NCI-H128 (cell line): ENCODE results near the gene RPL22.
A peak's percentile ranks its signal among the peaks of the same experiment; 100 is the strongest.

ENCODE experiments used
- DNase-seq: peaks from one replicate; lab custom pipeline; 2025; ENCODE audit not compliant: unreplicated experiment; lab: John Stamatoyannopoulos, UW

The RPL22 gene

DNA sequence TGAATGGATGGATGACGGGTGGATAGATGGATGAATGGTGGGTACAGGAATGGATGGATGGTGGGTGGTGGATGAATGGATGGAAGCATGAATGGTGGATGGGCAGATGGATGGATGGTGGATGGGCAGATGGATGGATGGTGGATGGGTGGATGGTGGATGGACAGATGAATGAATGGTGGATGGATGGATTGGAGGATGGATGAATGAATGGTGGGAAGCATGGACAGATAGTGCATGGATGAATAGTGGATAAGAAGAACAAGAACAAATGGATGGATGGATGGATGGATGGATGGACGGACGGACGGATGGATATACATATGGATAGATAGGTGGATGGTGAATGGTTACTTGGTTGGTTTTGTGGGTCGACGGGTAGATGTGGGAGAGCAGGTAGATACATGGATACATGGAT, 24.0 kb downstream of the RPL22 start:
- no peak for DNase-seq

DNA sequence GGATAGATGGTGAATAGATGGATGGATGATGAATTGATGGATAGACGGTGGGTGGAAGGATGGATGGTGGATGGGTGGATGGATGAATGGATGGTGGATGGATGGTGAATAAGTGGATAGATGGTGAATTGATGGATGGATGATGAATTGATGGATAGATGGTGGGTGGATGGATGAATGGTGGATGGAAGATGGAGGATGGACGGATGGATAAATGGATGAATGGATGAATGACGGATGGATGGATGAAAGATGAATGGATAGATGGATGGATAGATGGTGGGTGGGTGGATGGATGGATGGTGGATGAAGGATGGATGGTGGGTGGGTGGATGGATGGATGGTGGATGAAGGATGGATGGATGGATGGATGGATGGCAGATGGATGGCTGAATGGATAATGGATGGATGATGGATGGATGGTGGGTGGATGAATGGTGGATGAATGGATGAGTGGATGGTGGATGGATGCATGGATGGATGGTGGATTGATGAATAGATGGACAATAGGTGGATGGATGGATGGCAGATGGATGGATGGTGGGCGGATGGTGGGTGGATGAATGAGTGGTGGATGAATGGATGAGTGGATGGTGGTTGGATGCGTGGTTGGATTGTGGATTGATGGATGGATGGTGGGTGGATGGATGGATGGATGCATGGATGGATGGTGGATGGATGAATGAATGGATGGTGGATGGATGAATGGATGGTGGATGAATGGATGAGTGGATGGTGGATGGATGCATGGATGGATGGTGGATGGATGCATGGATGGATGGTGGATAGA, 24.6 kb downstream of the RPL22 start:
- no peak for DNase-seq

DNA sequence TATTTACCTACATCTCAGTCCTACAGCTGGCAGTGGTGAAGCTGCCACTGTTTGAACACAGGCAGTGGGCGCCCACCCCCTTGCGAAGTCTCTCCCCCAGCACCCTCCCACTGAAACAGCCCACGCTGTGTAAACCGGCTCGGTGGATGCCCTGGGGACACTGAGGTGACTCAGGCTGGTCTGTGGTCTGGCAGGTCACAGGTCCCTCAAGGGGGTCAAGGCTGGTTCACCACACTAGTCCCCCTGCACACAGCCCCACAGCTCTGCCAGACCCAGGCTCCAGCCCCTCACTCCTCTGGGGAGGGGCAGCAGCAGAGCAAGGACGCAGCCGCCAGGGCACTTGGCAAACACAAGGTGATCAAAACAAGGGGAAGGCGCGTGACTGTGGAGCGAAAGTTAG, 26.8 kb downstream of the RPL22 start:
- no peak for DNase-seq

DNA sequence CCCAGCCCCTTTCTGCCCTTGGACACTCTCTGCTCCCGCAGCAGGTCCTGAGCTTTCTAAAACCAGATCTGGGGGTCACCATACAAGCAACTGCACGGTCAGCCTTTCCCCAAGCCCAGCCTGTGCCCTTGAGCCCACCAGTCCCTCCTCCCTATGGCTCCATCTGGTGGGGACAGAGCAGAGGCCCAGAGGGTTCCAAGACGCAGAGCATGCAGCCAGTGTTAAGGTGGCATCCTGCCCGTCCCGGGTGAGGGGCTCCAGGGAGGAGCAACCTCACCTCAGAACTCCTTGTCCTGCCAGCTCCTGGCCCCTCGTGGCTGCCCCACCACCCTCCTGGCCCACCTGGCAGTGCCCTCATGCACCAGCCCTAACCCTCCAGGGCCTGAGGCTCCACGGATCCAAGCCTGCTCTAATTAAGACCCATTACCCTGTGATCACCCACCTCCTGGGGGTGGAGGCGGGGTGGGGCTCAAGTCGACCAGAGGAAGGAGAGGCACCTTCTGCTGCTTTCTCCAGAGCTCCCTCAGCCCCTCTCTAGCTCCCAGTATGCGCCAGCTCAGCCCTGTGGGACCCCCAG, 27.8 kb downstream of the RPL22 start:
- DNase-seq = no peak

DNA sequence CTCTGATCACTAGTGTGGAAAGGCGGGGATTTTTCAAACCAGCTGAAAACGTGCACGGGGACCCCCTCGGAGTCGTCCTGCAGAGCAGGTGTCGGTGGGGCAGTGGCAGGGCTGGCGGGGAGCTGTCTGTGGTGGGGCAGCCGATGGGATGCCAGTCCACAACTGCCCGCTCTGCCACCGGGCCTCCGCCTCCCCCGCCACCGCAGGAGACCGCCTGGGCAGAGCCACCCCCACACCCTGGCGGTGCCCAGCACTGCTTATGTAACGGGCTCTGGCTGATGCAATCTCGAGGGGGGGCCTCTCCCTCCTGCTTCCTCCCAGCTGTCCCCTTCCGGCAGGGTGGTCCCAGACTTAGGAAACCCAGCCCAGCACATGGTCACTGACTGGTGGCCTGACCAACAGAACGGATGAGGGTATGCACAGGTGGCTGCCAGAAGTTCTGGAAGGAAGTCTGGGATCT, 28.6 kb downstream of the RPL22 start:
- DNase-seq = no peak

DNA sequence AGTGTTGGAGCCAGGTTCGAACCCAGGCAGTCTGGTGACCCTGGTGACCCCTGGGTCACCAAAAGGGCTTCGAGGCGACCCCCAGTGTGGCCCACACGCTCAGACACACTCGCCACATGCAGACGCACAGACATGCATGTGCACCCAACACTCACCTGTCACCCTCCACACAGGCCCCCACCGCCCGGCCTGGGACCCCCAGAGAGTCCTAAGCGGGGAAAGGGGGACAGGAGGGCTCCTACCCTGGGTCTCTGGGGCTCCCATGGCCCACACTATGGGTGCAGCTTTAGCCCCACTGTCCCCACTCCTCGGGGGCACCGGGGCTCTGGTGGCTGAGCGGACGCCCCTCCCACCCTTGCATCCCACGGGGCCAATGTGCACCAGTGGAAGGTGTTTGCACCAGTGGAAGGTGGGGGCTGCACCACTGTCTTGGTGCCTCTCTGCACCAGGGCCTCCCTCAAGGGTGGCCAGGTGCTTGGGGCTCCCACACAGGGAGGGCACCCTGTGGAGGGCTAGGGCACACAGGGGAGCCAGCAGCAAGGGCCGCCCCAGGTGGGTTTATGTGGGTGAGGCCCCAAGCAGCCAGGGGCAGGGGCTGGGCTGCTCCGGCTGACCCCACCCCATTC, 29.2 kb downstream of the RPL22 start:
- DNase-seq = no peak

DNA sequence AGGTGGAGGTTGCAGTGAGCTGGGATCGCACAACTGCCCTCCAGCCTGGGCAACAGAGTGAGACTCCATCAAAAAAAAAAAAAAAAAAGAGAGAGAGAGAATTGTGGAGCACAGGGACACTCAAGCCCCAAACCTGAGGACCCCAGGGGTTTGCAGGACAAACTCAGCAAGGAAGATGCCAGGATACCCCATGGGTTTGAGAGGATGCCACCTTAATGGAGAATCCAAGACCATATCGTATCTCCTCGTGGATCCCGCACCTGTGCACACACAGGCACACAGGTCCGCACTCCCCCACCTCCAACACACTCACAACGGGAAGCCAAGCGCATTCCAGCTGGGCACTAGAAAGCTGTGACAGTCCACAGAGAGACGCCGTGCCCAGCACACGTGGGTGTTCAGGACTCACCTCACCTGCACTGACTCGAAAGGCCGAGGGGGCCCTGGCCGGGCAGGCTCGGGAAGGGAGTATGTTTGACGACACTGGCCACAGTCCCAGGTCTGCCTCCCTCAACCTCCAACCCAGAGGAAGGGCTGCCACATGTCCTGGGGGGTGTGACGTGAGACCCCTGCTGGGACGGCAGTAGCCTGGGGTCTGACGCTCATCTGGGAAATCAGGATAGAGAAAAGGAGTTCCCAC, 30.3 kb downstream of the RPL22 start:
- no peak for DNase-seq

DNA sequence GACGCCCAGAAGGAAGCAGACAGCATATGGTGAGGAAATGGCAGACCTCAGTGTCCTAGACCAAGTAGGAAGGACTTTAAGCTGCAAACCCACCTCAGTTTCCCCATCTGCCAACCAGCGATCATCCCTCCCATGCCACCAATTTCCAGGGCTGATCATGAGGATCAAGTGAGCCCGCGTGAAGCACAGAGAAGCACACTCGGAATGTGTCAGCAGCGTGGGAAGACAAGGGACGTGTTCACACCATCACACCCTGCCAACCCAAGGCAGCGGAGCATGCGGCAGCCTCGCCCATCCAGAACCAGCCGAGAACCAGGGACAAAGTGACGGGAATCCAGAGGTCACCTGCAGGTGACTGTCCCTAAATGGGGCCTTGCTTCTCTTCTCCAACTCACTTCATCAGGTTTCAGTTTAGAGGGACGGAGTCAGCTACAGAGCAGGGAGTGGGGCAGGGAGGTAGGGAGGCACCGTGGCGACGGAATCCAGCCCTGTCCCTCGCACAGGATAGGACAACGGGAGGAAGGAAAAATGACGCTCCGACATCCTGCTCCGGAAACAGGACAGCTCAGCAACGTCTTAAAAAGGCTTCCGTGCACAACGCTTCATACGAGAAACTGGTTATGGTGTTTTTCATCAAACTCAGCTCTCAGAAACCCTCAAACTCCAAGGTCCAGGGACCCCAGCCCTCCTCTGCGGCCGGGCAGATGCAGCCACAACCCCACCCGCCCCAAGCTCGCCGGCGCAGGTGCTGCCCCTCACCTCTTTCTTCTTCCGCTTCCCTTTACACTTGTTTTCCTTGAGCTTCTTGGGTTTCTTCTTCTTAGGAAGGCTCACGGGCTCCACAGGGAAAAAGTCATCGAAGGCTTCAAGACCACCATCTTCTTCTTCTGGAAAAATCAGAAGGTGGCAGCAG, 31.7 kb downstream of the RPL22 start:
- no peak for DNase-seq

DNA sequence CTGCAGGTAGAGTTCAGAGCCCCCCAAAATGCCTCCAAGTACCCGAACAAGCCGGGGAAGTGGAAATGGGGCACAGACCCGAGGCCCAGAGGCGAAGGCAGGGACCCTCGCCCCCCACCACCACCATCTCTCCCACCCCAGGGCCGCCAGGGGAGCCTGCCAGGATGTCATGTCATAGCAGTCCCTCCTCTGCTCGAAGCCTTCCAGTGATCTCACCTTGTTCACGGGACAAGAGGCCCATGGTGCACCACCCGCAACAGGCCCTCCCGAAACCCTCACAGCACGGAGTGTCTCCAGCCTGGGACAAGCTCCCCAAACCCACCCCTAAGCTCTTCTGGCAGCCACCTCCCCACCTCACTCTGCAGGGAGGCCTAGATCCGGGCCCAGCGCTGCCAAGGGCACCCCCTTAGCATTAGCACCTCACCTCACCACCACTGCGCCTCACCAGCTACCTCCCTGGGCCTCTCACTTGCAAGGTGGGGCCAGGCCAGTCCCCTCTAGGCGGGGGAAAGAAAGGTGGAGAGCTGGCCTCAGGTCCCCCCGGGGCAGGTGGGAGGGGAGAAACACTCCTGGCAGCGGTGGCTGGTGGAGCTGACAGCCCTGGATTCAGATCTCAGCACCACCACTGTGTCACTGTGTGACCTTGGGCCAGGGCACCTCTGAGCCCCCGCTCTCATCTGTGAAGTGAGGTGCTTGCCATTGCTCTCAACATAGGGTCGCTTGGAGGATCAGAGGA, 32.6 kb downstream of the RPL22 start:
- no peak for DNase-seq

DNA sequence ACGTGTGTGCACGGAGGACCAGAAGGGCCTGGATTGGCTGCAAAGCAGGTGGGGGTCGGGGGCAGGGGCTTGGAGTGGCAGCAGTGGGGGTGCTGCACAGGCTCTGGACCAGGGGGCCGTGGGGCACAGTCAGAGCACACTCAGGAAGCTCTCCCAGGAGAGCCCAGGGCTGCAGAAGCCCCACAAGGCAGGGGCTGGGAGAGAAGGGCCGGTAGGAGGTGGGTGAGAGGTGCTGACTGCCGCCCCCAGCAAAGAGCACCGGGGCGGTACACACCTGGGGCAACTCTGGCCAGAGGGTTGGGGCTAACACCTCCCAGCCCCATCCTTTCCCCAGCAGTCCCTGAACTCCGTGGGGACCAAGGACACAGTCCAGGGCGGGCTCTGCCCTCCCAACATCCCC, 33.2 kb downstream of the RPL22 start:
- no peak for DNase-seq

DNA sequence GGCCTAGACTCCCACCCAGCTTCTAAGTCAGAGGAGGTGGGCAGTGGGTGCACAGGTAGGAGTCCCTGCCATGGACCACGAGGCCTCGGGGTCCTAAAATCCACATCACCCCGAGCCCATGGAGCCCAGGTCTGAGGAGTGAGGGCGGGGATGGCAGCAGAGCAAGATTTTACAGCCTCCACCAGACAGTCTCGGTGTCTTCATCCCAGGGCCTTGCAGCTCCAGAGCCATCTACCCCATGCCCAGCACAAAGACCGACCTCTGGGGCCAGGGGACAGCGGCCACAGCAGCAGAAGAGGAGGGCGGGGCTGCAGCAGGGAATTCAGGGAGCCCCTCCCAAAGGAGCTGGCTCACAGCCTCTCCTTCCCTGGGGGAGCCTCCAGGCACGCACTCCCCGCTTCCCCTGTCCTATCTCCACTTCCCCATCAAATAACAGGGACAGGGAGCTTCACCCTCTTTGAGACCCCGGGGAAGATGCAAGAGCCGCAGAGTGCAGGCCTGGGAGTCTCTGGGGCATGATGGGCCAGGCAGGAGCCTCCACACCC, 33.9 kb downstream of the RPL22 start:
- DNase-seq = no peak

DNA sequence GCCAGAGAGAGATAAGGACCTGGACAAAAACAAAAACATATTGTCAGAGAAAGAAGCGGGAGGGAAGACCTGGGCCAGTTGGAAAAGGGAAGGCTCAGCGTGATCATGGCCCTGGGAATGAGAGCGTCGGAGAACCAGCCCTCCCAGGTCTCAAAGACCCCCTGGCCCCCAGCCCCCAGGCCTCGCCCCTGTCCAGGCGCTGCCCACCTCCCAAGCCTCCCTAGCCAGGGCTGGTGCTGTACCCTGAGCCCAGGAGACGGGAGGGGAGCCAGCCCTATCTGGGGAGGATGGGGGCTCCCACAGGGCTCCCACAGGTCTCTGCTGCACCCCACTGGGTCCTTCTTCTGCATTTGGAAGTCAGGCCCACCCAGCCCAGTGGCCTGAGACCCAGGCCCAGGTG, 34.4 kb downstream of the RPL22 start:
- DNase-seq = no peak

DNA sequence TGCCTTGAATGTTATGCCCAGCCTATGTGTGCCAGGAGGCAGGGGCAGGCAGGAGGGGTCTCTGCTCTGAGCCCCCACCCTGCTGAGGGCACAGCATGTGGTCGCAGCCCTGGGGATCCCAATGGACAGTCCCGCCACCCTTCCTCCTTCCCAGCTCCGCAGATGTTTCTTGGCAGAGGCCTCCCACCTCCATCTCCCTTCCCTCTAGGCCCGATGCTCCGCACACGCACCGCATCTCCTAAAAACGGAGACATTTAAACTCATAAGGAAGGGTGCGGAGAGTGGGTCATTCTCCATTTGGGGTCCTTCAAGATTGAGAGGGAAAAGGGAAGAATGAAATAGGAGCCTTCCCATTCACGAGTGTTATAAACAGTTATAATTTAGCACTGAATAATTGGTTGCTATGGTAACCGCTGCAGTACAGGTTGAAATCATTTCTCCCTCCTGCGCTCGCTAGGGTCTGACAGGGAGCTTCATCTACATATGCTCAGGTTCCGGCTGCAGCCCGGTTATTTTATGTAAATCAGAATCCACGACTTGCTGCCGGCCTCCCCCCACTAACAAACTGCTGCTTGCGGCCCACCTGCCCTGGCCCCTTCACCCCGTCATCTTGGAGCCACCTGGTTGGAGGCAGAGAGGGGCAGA, 35.3 kb downstream of the RPL22 start:
- no peak for DNase-seq

DNA sequence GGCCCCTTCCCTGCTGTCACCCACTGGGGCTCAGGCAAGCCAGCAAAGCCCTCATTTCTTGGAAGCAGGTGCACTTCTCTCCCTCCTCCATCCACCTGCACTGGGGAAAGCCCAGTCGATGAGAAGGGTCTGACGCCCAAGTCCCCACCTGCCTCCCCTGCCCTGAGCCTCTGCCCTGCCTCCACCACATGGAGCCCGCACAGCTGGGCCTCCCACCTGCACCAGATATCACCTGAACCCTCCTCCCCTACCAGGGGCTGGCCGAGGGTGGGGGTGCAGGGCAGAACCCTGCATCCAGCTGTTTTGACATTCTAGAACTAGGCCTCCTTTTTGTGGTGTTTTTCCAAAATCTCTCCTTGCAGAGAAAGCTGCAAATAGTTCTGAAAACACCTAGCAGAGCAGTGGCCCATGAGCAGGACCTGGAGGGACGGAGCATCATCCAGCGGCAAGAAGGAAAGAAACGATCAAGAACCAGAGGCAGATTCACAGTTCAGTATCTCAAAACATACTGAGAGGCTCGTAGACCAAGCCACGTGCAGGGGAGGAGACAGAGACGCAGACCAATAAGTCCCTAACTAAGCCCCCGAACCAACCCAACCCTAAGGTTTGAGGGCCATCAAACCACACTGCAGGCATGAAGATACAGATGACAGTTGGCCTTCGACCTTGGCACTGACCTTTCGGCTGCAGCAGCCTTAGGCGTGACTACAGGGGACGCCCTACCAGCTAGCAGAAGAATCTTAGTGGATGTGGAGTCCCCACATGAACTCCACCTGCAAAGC, 36.0 kb downstream of the RPL22 start:
- DNase-seq = no peak

DNA sequence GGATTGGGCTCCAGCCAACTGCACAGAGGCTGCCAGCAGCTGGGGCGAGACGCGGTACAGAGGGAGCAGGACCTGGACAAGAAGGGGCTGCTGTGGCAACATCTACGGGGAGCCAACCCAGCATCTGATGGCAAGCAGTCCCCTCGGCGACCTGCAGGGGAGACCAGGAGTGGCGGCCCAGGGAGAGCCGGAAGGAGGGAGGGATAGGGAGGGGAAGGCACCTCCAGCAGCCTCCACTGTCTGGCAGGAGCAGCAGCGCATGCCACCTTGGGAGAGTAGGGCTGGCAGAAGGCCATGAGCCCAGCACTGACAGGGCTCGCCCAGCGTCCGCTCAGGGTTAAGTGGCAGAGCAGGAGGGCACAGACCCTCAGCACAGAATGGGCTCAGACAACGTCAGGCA, 36.6 kb downstream of the RPL22 start:
- DNase-seq = peak; percentile 40

DNA sequence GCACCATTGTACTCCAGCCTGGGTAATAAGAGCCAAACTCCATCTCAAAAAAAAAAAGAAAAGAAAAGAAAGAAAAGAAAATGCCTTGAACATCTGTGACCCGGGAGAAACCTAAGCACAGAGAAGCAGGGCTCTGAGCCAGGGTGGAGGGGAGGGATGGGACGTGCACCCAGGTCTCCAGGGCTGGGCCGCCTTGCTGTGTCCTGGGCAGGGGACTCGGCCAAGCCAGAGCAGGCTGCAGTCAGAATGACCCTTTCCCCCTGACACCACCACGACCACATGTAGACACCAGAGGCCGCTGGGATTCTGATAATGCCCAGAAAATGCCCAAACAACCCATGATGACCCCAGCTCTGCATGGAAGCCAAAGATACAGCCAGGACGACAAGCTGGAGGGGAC, 37.1 kb downstream of the RPL22 start:
- no peak for DNase-seq

DNA sequence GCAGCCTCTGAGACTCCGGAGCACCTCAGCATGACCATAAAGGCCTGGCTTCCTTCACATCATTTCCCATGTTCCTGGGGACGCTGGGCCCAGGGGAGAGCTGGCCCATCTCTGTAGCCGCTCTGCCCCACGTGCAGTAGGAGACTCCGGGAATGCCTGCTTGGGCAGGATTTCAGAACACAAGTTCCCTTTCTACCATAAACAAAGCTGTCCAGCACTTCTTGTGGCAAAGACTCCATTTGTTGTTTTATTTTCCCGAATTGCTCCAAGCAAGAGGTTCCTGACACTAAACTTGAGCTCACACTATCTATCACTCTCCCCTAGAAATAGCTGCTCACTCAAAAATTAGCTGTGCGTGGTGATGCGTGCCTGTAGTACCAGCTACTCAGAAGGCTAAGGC, 41.2 kb downstream of the RPL22 start:
- no peak for DNase-seq

DNA sequence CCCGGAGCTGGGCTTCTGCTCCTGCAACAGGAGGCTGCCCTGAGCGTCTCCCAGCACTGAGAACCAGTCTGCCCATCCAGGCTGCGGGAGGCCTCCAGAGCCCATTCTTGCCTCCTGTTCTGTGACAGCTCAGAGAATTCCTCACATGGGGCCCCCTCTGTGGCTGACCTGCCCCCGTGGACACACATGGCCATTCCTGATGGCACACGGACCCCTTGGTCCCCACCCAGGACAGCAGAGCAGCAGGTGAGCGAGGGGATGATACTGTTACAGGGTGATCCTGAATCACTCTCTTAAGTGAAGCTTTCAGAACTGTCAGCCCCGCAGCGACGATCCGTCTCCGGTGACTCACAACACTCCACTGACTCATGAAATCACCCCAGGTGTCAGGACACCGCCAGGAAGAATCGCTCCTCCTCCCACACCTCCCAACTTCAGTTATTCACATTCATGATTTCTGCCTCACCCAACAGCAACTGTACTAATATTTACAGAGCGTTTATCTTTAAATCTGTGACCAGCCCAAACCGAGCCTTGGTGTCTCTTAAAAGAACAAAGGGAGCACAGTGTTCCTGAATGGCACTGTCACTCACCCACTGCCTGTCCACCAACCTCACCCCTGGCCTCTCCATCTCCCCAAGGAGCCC, 41.7 kb downstream of the RPL22 start:
- peak; percentile 24 for DNase-seq
